ENCODE measurements around the gene TTLL7. TPM values are rescaled to one million over a fixed set of nuclear protein-coding genes. Genes with fewer than 3 reads are reported as not detected.

Gene TTLL7
- total and polyA plus RNA-seq, 2 experiments from 2014 or later: 4.1 to 6.7 TPM

GRCh38 chr1:83883979-83884378, 115.0 kb downstream of the TTLL7 start:
- Histone ChIP-seq H3K4me1 (ENCODE audit: insufficient read depth) (no peaks in the 10 kb centered on the region), H3K4me3 (no peak overlapping the region), H3K27ac (ENCODE audit: low read depth) (no peak overlapping the region), H3F3A (replicated peaks; ENCODE audit: low read depth) (no peaks in the 10 kb centered on the region), H2AFZ (no peak overlapping the region), H3K27me3 (ENCODE audit: insufficient read depth) (no peaks in the 10 kb centered on the region), H3K36me3 (ENCODE audit: insufficient read depth) (no peaks in the 10 kb centered on the region), H3K79me2 (replicated peaks; ENCODE audit: insufficient read depth) (no peaks in the 10 kb centered on the region), H3K4me2 (no peak overlapping the region), H3K9me2 (ENCODE audit: insufficient read depth) (no peaks in the 10 kb centered on the region), H4K20me1 (replicated peaks; ENCODE audit: insufficient read depth) (no peaks in the 10 kb centered on the region)
- no peaks in the 10 kb centered on the region; the same call in 2 of the 3 replicates for H3K36me3 Mint-ChIP-seq (ENCODE audit: low read depth)
- H3K4me1 Mint-ChIP-seq: no peaks in the 10 kb centered on the region
- TF ChIP-seq CTCF (conservative IDR thresholded peaks at IDR 0.05; ENCODE audit: low read depth in 2 of 2) (no peak), ZNF462 (CRISPR knock-in tag; IDR thresholded peaks at IDR 0.05) (no peak), NANOG (IDR thresholded peaks at IDR 0.05; ENCODE audit: borderline replicate concordance) (no peak), STAT1 (IDR thresholded peaks at IDR 0.05; ENCODE audit: unreplicated experiment) (no peak), ETS1 (IDR thresholded peaks at IDR 0.05) (no peak), ZNF331 (CRISPR knock-in tag; IDR thresholded peaks at IDR 0.05; ENCODE audit: low read depth) (no peak), POLR2AphosphoS5 (IDR thresholded peaks at IDR 0.05; ENCODE audit: low read depth) (no peak), JUNB (IDR thresholded peaks at IDR 0.05; ENCODE audit: unreplicated experiment) (no peak), CREB1 (CRISPR knock-in tag; IDR thresholded peaks at IDR 0.05; ENCODE audit: low read depth) (no peak), EZH2 (IDR thresholded peaks at IDR 0.05; ENCODE audit: low read depth, unreplicated experiment) (no peak), EZH2phosphoT487 (IDR thresholded peaks at IDR 0.05; ENCODE audit: unreplicated experiment) (no peak), ZNF114 (CRISPR knock-in tag; IDR thresholded peaks at IDR 0.05) (no peak)
- TF ChIP-seq, protein P1, sequence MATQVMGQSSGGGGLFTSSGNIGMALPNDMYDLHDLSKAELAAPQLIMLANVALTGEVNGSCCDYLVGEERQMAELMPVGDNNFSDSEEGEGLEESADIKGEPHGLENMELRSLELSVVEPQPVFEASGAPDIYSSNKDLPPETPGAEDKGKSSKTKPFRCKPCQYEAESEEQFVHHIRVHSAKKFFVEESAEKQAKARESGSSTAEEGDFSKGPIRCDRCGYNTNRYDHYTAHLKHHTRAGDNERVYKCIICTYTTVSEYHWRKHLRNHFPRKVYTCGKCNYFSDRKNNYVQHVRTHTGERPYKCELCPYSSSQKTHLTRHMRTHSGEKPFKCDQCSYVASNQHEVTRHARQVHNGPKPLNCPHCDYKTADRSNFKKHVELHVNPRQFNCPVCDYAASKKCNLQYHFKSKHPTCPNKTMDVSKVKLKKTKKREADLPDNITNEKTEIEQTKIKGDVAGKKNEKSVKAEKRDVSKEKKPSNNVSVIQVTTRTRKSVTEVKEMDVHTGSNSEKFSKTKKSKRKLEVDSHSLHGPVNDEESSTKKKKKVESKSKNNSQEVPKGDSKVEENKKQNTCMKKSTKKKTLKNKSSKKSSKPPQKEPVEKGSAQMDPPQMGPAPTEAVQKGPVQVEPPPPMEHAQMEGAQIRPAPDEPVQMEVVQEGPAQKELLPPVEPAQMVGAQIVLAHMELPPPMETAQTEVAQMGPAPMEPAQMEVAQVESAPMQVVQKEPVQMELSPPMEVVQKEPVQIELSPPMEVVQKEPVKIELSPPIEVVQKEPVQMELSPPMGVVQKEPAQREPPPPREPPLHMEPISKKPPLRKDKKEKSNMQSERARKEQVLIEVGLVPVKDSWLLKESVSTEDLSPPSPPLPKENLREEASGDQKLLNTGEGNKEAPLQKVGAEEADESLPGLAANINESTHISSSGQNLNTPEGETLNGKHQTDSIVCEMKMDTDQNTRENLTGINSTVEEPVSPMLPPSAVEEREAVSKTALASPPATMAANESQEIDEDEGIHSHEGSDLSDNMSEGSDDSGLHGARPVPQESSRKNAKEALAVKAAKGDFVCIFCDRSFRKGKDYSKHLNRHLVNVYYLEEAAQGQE (IDR thresholded peaks at IDR 0.05; ENCODE audit: unreplicated experiment): no peak
- no peaks in the 10 kb centered on the region; the same call in 2 of the 3 replicates for H3K9me3 Mint-ChIP-seq
- H3K27ac Mint-ChIP-seq: no peak overlapping the region
- H3K4me3 Mint-ChIP-seq: no peak overlapping the region
- no peaks in the 10 kb centered on the region for H3K27me3 Mint-ChIP-seq (ENCODE audit: insufficient read depth, low read depth, poor library complexity)
- ATAC-seq (no peak), DNase-seq (ENCODE audit: low spot score) (no peak)

Measured in GM23338 (cell line).